SU-DHL-6 (cell line): ENCODE data around the gene RPIA.

ENCODE experiments used
- H2AFZ ChIP-seq: fragments of 200-600 bp; sonication (generic); 2 replicates; pipeline ENCODE4 v1.6.1; 2014; ENCODE audit warnings: low read depth, mild to moderate bottlenecking, moderate library complexity, mixed read lengths, antibody characterized with exemption, low read length; ENCODE audit not compliant: severe bottlenecking
- H3F3A ChIP-seq: fragments of 200-600 bp; shearing (Covaris generic); 2 replicates; pipeline ENCODE4 v1.6.0; 2016; ENCODE audit warnings: antibody characterized with exemption, mild to moderate bottlenecking; ENCODE audit not compliant: insufficient read depth
- H3K27ac ChIP-seq: fragments of 200-600 bp; sonication (generic); 2 replicates; pipeline ENCODE4 v1.5.1; 2016; ENCODE audit warnings: low read depth, mild to moderate bottlenecking, low read length, moderate library complexity, mixed read lengths
- H3K27me3 ChIP-seq: fragments of 200-600 bp; sonication (generic), shearing (Covaris generic); 2 replicates; pipeline ENCODE4 v1.6.0; 2014; ENCODE audit warnings: mild to moderate bottlenecking, low read length
- H3K36me3 ChIP-seq: fragments of 200-600 bp; sonication (generic); 2 replicates; pipeline ENCODE4 v1.6.1; 2014; ENCODE audit warnings: mild to moderate bottlenecking, low read length, mixed read lengths
- H3K4me2 ChIP-seq: fragments of 300-600, 200-600 bp; shearing (Covaris generic), sonication (generic); 2 replicates; pipeline ENCODE4 v1.6.0; 2014; ENCODE audit warnings: low read length, low read depth, mild to moderate bottlenecking; ENCODE audit not compliant: poor library complexity, severe bottlenecking
- H3K4me3 ChIP-seq: fragments of 200-600 bp; sonication (generic); 2 replicates; pipeline ENCODE4 v1.5.1; 2014; ENCODE audit warnings: antibody characterized with exemption, low read length, mild to moderate bottlenecking, mixed read lengths; ENCODE audit not compliant: insufficient read depth, poor library complexity, severe bottlenecking
- H3K79me2 ChIP-seq: fragments of 200-600 bp; sonication (generic); 2 replicates; pipeline ENCODE4 v1.6.1; 2014; ENCODE audit warnings: mild to moderate bottlenecking, low read length, moderate library complexity; ENCODE audit not compliant: insufficient read depth
- H3K9ac ChIP-seq: fragments of 200-600 bp; sonication (generic); 2 replicates; pipeline ENCODE4 v1.7.0; 2014; ENCODE audit warnings: mild to moderate bottlenecking, low read length
- H3K9me2 ChIP-seq: fragments of 200-600 bp; sonication (generic); replicated peaks from 2 replicates; pipeline ENCODE4 v1.6.1; 2014; ENCODE audit warnings: low read length; ENCODE audit not compliant: insufficient read depth
- H3K9me3 ChIP-seq: fragments of 200-600 bp; sonication (generic); 2 replicates; pipeline ENCODE4 v1.6.1; 2014; ENCODE audit warnings: low read length, mixed read lengths; ENCODE audit not compliant: insufficient read depth
- H4K20me1 ChIP-seq: fragments of 200-600 bp; sonication (generic); 2 replicates; pipeline ENCODE4 v1.6.1; 2014; ENCODE audit warnings: low read depth, mild to moderate bottlenecking, antibody characterized with exemption, low read length, moderate library complexity, mixed read lengths
- CTCF ChIP-seq: fragments of 200-600 bp; sonication (generic); IDR thresholded peaks from one replicate; pipeline ENCODE4 v1.5.1; 2017; ENCODE audit warnings: antibody characterized with exemption, mild to moderate bottlenecking, low read length, moderate library complexity; ENCODE audit not compliant: insufficient read depth, poor library complexity, severe bottlenecking
- EZH2phosphoT487 ChIP-seq: fragments of 200-600 bp; sonication (generic), shearing (Covaris generic); conservative IDR thresholded peaks from 2 replicates; pipeline ENCODE4 v1.6.1; 2018; ENCODE audit warnings: mild to moderate bottlenecking, antibody characterized with exemption, low read length, moderate library complexity, mixed read lengths

The RPIA gene

GRCh38 chr2:88735133-88735532, 43.7 kb downstream of the RPIA start:
- TF ChIP-seq EZH2phosphoT487: no peak
- TF ChIP-seq CTCF: no peak
- no peak overlapping the region for H3K4me2 ChIP-seq

DNA sequence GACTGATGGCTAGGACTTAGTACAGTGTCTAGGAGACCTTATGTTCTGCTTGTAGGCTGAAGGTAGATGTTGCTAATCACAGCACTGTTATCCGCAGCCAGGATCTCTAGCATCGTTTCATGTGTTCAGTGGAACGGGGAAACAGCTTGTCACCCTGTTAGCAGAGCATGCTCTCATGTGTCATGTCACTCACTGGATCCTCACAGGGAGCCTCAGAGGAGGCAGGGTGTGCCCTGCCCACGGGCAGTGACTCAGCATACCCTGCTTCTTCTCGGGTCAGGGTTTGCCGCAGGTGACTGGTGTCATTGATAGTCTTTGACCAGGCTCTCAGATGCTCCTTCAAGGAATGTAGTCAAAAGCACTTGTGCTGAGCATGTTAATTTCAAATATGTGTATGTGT, 44.4 kb downstream of the RPIA start:
- no peaks in the 10 kb centered on the region for H3K9me3 ChIP-seq
- H3F3A ChIP-seq: peaks cover 7% of the 10 kb centered on the region
- no peak overlapping the region for H3K4me3 ChIP-seq
- peaks cover under 1% of the 10 kb centered on the region; the same call in 1 of the 2 replicates for H3K79me2 ChIP-seq
- no peak overlapping the region for H3K9ac ChIP-seq
- H3K9me2 ChIP-seq: no peaks in the 10 kb centered on the region
- 0 out of 2 replicates have a peak, but pooled peaks cover 2% of the 10 kb centered on the region for H3K36me3 ChIP-seq
- no peak overlapping the region for H2AFZ ChIP-seq
- TF ChIP-seq CTCF (no peak), EZH2phosphoT487 (no peak)
- H4K20me1 ChIP-seq: no peaks in the 10 kb centered on the region
- no peak overlapping the region for H3K4me2 ChIP-seq
- no peak overlapping the region for H3K27ac ChIP-seq
- H3K27me3 ChIP-seq: no peaks in the 10 kb centered on the region

More at GRCh38 chr2:88735133-88735532, 43.7 kb downstream of the RPIA start:
- H3K9me3 ChIP-seq: no peaks in the 10 kb centered on the region
- no peak overlapping the region for H3K4me3 ChIP-seq
- H3K27ac ChIP-seq: no peak overlapping the region
- H3K36me3 ChIP-seq: no peaks in the 10 kb centered on the region
- peaks cover 7% of the 10 kb centered on the region for H3F3A ChIP-seq
- no peaks in the 10 kb centered on the region for H3K79me2 ChIP-seq
- no peaks in the 10 kb centered on the region for H3K9me2 ChIP-seq
- no peak overlapping the region for H2AFZ ChIP-seq
- H3K27me3 ChIP-seq: no peaks in the 10 kb centered on the region
- no peaks in the 10 kb centered on the region for H4K20me1 ChIP-seq
- no peak overlapping the region for H3K9ac ChIP-seq

DNA sequence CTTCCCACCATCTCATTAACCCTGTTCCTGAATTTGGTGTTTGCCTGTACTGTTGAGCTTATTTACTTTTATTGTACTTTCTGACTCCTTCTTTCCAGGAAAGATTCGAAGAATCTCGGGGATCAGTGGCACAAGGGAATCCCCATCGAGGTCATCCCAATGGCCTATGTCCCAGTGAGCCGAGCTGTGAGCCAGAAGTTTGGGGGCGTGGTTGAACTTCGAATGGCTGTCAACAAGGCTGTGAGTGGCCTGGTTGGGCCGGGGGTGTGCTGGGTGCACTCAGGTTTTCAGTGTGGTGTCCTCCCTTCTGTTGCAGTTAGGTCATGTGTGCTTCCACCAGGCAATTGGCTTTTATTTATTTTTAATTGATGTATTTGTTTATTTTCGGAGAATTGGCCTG, 45.0 kb downstream of the RPIA start:
- Histone ChIP-seq H3K27ac (no peak overlapping the region), H3K4me2 (no peak overlapping the region), H3K9me3 (no peaks in the 10 kb centered on the region), H3K4me3 (no peak overlapping the region), H3F3A (peaks cover 7% of the 10 kb centered on the region), H3K27me3 (no peaks in the 10 kb centered on the region), H3K9me2 (no peaks in the 10 kb centered on the region), H2AFZ (no peak overlapping the region), H3K9ac (no peak overlapping the region), H4K20me1 (no peaks in the 10 kb centered on the region), H3K36me3 (peaks cover 7% of the 10 kb centered on the region; the same call in 1 of the 2 replicates), H3K79me2 (peaks cover 5% of the 10 kb centered on the region; the same call in 1 of the 2 replicates)
- TF ChIP-seq CTCF: no peak
- TF ChIP-seq EZH2phosphoT487: no peak
